ENCODE results near the gene SNRPN.
"Not testable (repeated sequence)": the region's sequence is repeated elsewhere in the genome, so short reads cannot be mapped to it uniquely, and the experiment has no call there.

SNRPN gene

GRCh38 chr15:24924153-24924552 lies 30.6 kb upstream of the SNRPN start:
- Histone ChIP-seq H3K79me2 (ENCODE audit: low read length) (no peaks in the 10 kb centered on the region), H3K27ac (ENCODE audit: low read length) (no peak overlapping the region), H2AFZ (ENCODE audit: low read depth, low read length) (no peak overlapping the region), H3K4me1 (ENCODE audit: low read length) (no peaks in the 10 kb centered on the region), H3K4me2 (ENCODE audit: low read length) (no peak overlapping the region), H3K9me3 (ENCODE audit: insufficient read depth, low read length) (no peaks in the 10 kb centered on the region), H3K36me3 (replicated peaks; ENCODE audit: low read depth, low read length) (no peaks in the 10 kb centered on the region), H3K4me3 (ENCODE audit: low read length) (no peak overlapping the region), H3K9ac (ENCODE audit: low read length) (no peak overlapping the region), H4K20me1 (ENCODE audit: insufficient read depth, low read length) (no peaks in the 10 kb centered on the region), H3K27me3 (ENCODE audit: low read depth, low read length) (no peaks in the 10 kb centered on the region)
- TF ChIP-seq EZH2phosphoT487 (IDR thresholded peaks at IDR 0.05; ENCODE audit: low read depth) (no peak), CTCF (IDR thresholded peaks at IDR 0.05; ENCODE audit: low read depth, low read length) (no peak)

- Histone ChIP-seq H2AFZ (ENCODE audit: low read depth, low read length) (no peak overlapping the region), H4K20me1 (ENCODE audit: insufficient read depth, low read length) (no peaks in the 10 kb centered on the region), H3K4me2 (ENCODE audit: low read length) (no peak overlapping the region)
Measured at GRCh38 chr15:24924621-24925020, 30.2 kb upstream of the SNRPN start.

GRCh38 chr15:24931874-24932732 lies 22.7 kb upstream of the SNRPN start:
- H3K27me3 ChIP-seq (ENCODE audit: low read depth, low read length); H3K4me2 ChIP-seq (ENCODE audit: low read length); H4K20me1 ChIP-seq (ENCODE audit: insufficient read depth, low read length); H3K9ac ChIP-seq (ENCODE audit: low read length); H3K4me3 ChIP-seq (ENCODE audit: low read length); H3K9me3 ChIP-seq (ENCODE audit: insufficient read depth, low read length); H2AFZ ChIP-seq (ENCODE audit: low read depth, low read length); H3K4me1 ChIP-seq (ENCODE audit: low read length); H3K36me3 ChIP-seq (replicated peaks; ENCODE audit: low read depth, low read length); H3K27ac ChIP-seq (ENCODE audit: low read length); H3K79me2 ChIP-seq (ENCODE audit: low read length): not testable (repeated sequence)

More at GRCh38 chr15:24924621-24925020, 30.2 kb upstream of the SNRPN start:
- Histone ChIP-seq H3K27me3 (ENCODE audit: low read depth, low read length) (no peaks in the 10 kb centered on the region), H3K4me3 (ENCODE audit: low read length) (no peak overlapping the region), H3K27ac (ENCODE audit: low read length) (no peak overlapping the region), H3K79me2 (ENCODE audit: low read length) (no peaks in the 10 kb centered on the region), H3K9me3 (ENCODE audit: insufficient read depth, low read length) (no peaks in the 10 kb centered on the region), H3K4me1 (ENCODE audit: low read length) (no peaks in the 10 kb centered on the region), H3K9ac (ENCODE audit: low read length) (no peak overlapping the region), H3K36me3 (replicated peaks; ENCODE audit: low read depth, low read length) (no peaks in the 10 kb centered on the region)
- TF ChIP-seq EZH2phosphoT487 (IDR thresholded peaks at IDR 0.05; ENCODE audit: low read depth) (no peak), CTCF (IDR thresholded peaks at IDR 0.05; ENCODE audit: low read depth, low read length) (no peak)

- Histone ChIP-seq H3K27me3 (ENCODE audit: low read depth, low read length) (no peaks in the 10 kb centered on the region), H3K9me3 (ENCODE audit: insufficient read depth, low read length) (no peaks in the 10 kb centered on the region), H3K4me3 (ENCODE audit: low read length) (no peak overlapping the region), H3K27ac (ENCODE audit: low read length) (no peak overlapping the region), H3K4me2 (ENCODE audit: low read length) (no peak overlapping the region), H2AFZ (ENCODE audit: low read depth, low read length) (no peak overlapping the region), H4K20me1 (ENCODE audit: insufficient read depth, low read length) (no peaks in the 10 kb centered on the region), H3K9ac (ENCODE audit: low read length) (no peak overlapping the region), H3K36me3 (replicated peaks; ENCODE audit: low read depth, low read length) (no peaks in the 10 kb centered on the region), H3K79me2 (ENCODE audit: low read length) (no peaks in the 10 kb centered on the region), H3K4me1 (ENCODE audit: low read length) (no peaks in the 10 kb centered on the region)
- no peak for TF ChIP-seq CTCF (IDR thresholded peaks at IDR 0.05; ENCODE audit: low read depth, low read length)
- TF ChIP-seq EZH2phosphoT487 (IDR thresholded peaks at IDR 0.05; ENCODE audit: low read depth), result no peak
Measured at GRCh38 chr15:24933716-24934115, 21.1 kb upstream of the SNRPN start.

GRCh38 chr15:24938224-24938623 lies 16.6 kb upstream of the SNRPN start:
- not testable (repeated sequence) for H3K4me1 ChIP-seq (ENCODE audit: low read length); H3K27ac ChIP-seq (ENCODE audit: low read length); H3K4me3 ChIP-seq (ENCODE audit: low read length); H3K79me2 ChIP-seq (ENCODE audit: low read length); H3K4me2 ChIP-seq (ENCODE audit: low read length); H3K27me3 ChIP-seq (ENCODE audit: low read depth, low read length); H3K9me3 ChIP-seq (ENCODE audit: insufficient read depth, low read length); H3K9ac ChIP-seq (ENCODE audit: low read length); H3K36me3 ChIP-seq (replicated peaks; ENCODE audit: low read depth, low read length); H4K20me1 ChIP-seq (ENCODE audit: insufficient read depth, low read length); H2AFZ ChIP-seq (ENCODE audit: low read depth, low read length)

Data from OCI-LY3 (cell line).